IMR-90 (cell line): ENCODE measurements around the gene FES. TPM values are rescaled to one million over a fixed set of nuclear protein-coding genes. Genes with fewer than 3 reads are reported as not detected.

Source experiments
- ATAC-seq: fragments of 200-7000 bp; cut with Tn5 transposase; 2 replicates; pipeline ENCODE4 v1.9.1; 2020; ENCODE audit warnings: low read depth, mild to moderate bottlenecking, moderate library complexity
- BruUV-seq: library from RNA; stranded (reverse); fragments of 400-500 nt; replicated peaks from 2 replicates; lab custom pipeline; 2021; lab: Mats Ljungman, UMichigan
- CTCF ChIA-PET: fragments of 300-600 bp; formaldehyde crosslinking; extraction: SDS; loops from one replicate; lab custom pipeline; 2021; ENCODE audit warnings: antibody characterized with exemption; lab: Yijun Ruan, JAX
- POLR2A ChIA-PET: fragments of 300-600 bp; sonication (Branson Sonifier 250); formaldehyde crosslinking; loops from one replicate; lab custom pipeline; 2022; ENCODE audit warnings: antibody characterized with exemption; ENCODE audit not compliant: unreplicated experiment; lab: Charles Lee
- DNase-seq: peaks from one replicate; pipeline ENCODE4 v3.0.0; 2013
- H2AFZ ChIP-seq: replicated peaks from 2 replicates; pipeline ENCODE3; 2013; ENCODE audit warnings: low read length, mild to moderate bottlenecking; ENCODE audit not compliant: poor library complexity
- H2AK5ac ChIP-seq: 2 replicates; pipeline ENCODE4 v1.6.1; 2013; ENCODE audit warnings: low read depth, low read length, inconsistent platforms
- H2AK9ac ChIP-seq: replicated peaks from 2 replicates; pipeline ENCODE3; 2013; ENCODE audit warnings: mild to moderate bottlenecking, low read depth, low read length, moderate library complexity; ENCODE audit not compliant: poor library complexity
- H2BK120ac ChIP-seq: 2 replicates; pipeline ENCODE4 v1.6.1; 2013; ENCODE audit warnings: low read depth, low read length, inconsistent platforms
- H2BK15ac ChIP-seq: 3 replicates; pipeline ENCODE4 v1.6.1; 2013; ENCODE audit warnings: low read depth, low read length, inconsistent platforms
- H2BK20ac ChIP-seq: 2 replicates; pipeline ENCODE4 v1.6.1; 2013; ENCODE audit warnings: low read depth, mild to moderate bottlenecking, inconsistent platforms, low read length, moderate library complexity
- H2BK5ac ChIP-seq: 2 replicates; pipeline ENCODE4 v1.6.1; 2013; ENCODE audit warnings: mild to moderate bottlenecking, low read depth, low read length, inconsistent platforms; ENCODE audit not compliant: poor library complexity, severe bottlenecking
- H3K14ac ChIP-seq: replicated peaks from 2 replicates; pipeline ENCODE4 v1.6.1; 2013; ENCODE audit warnings: low read depth, low read length, inconsistent platforms
- H3K18ac ChIP-seq: 2 replicates; pipeline ENCODE4 v1.6.1; 2013; ENCODE audit warnings: low read depth, low read length, control low read depth
- H3K23ac ChIP-seq: 2 replicates; pipeline ENCODE4 v1.6.1; 2013; ENCODE audit warnings: low read depth, low read length, inconsistent platforms
- H3K27ac ChIP-seq: 2 replicates; pipeline ENCODE4 v1.5.1; 2013; ENCODE audit warnings: mild to moderate bottlenecking, control low read depth, low read length; ENCODE audit not compliant: insufficient read depth
- H3K27me3 ChIP-seq: 2 replicates; pipeline ENCODE4 v1.6.1; 2013; ENCODE audit warnings: low read length; ENCODE audit not compliant: control insufficient read depth, insufficient read depth
- H3K36me3 ChIP-seq: 2 replicates; pipeline ENCODE4 v1.6.1; 2013; ENCODE audit warnings: low read length, mixed read lengths; ENCODE audit not compliant: control insufficient read depth, insufficient read depth
- H3K4ac ChIP-seq: 2 replicates; pipeline ENCODE4 v1.6.1; 2013; ENCODE audit warnings: low read depth, low read length, inconsistent platforms
- H3K4me1 ChIP-seq: 2 replicates; pipeline ENCODE4 v1.6.1; 2013; ENCODE audit warnings: low read length, mixed read lengths; ENCODE audit not compliant: control insufficient read depth, insufficient read depth
- H3K4me2 ChIP-seq: 2 replicates; pipeline ENCODE4 v1.6.1; 2013; ENCODE audit warnings: low read depth, mild to moderate bottlenecking, control low read depth, low read length, moderate library complexity
- H3K4me3 ChIP-seq: 2 replicates; pipeline ENCODE4 v1.5.1; 2013; ENCODE audit warnings: low read depth, mild to moderate bottlenecking, control low read depth, low read length, moderate library complexity; ENCODE audit not compliant: insufficient read depth
- H3K56ac ChIP-seq: 2 replicates; pipeline ENCODE4 v1.6.1; 2013; ENCODE audit warnings: low read length, inconsistent platforms; ENCODE audit not compliant: insufficient read depth; ENCODE audit errors: extremely low read depth
- H3K79me1 ChIP-seq, 2 experiments: 2 replicates each; pipeline ENCODE4 v1.6.1; 2013; ENCODE audit warnings: low read length in 2 of 2, inconsistent platforms in 1 of 2, low read depth in 1 of 2
- H3K9ac ChIP-seq: 2 replicates; pipeline ENCODE4 v1.6.1; 2013; ENCODE audit warnings: low read depth, low read length, control low read depth
- H3K9me1 ChIP-seq: 2 replicates; pipeline ENCODE4 v1.6.1; 2013; ENCODE audit warnings: low read length, inconsistent platforms; ENCODE audit not compliant: insufficient read depth
- H3K9me3 ChIP-seq: 2 replicates; pipeline ENCODE4 v1.6.1; 2013; ENCODE audit warnings: low read length; ENCODE audit not compliant: control insufficient read depth, insufficient read depth
- H4K20me1 ChIP-seq: 2 replicates; pipeline ENCODE4 v1.6.1; 2013; ENCODE audit warnings: low read length, inconsistent platforms; ENCODE audit not compliant: insufficient read depth
- H4K5ac ChIP-seq: 2 replicates; pipeline ENCODE4 v1.6.1; 2013; ENCODE audit warnings: mild to moderate bottlenecking, low read depth, low read length, control low read depth
- H4K8ac ChIP-seq, 2 experiments: 2 replicates each; pipeline ENCODE4 v1.6.1; 2013; ENCODE audit warnings: low read depth in 2 of 2, low read length in 2 of 2, control low read depth in 1 of 2, inconsistent platforms in 1 of 2
- H4K91ac ChIP-seq: 2 replicates; pipeline ENCODE4 v1.6.1; 2013; ENCODE audit warnings: low read depth, low read length, inconsistent platforms; ENCODE audit not compliant: insufficient read depth
- CHD1 ChIP-seq: IDR thresholded peaks from 2 replicates; pipeline ENCODE4 v1.6.1; 2012; ENCODE audit warnings: low read depth, low read length, improper control_type of control experiment
- CTCF ChIP-seq: conservative IDR thresholded peaks from 2 replicates; pipeline ENCODE4 v1.5.1; 2012; ENCODE audit warnings: mild to moderate bottlenecking, low read depth, low read length, improper control_type of control experiment
- ELK1 ChIP-seq: fragments of 150-350 bp; IDR thresholded peaks from 2 replicates; pipeline ENCODE4 v1.6.1; 2016; ENCODE audit warnings: low read depth, mild to moderate bottlenecking, low read length, moderate library complexity, borderline replicate concordance
- MAZ ChIP-seq: IDR thresholded peaks from 2 replicates; pipeline ENCODE4 v1.6.1; 2012; ENCODE audit warnings: low read depth, mild to moderate bottlenecking, low read length, improper control_type of control experiment, moderate library complexity, borderline replicate concordance
- MXI1 ChIP-seq: IDR thresholded peaks from 2 replicates; pipeline ENCODE4 v1.6.1; 2012; ENCODE audit warnings: low read depth, mild to moderate bottlenecking, low read length, moderate library complexity, borderline replicate concordance
- NFE2L2 ChIP-seq: fragments of 150-350 bp; IDR thresholded peaks from 2 replicates; pipeline ENCODE4 v1.6.1; 2016; ENCODE audit warnings: low read depth, mild to moderate bottlenecking, low read length
- POLR2A ChIP-seq: IDR thresholded peaks from 2 replicates; pipeline ENCODE4 v1.6.1; 2012; ENCODE audit warnings: mild to moderate bottlenecking, low read depth, low read length
- RFX5 ChIP-seq: IDR thresholded peaks from 2 replicates; pipeline ENCODE4 v1.8.0; 2012; ENCODE audit warnings: low read depth, mild to moderate bottlenecking, low read length, moderate library complexity
- SMC3 ChIP-seq: fragments of 150-350 bp; IDR thresholded peaks from 2 replicates; pipeline ENCODE4 v1.6.1; 2016; ENCODE audit warnings: low read depth, mild to moderate bottlenecking, antibody characterized with exemption, low read length, moderate library complexity
- WGBS, 2 experiments: methylation state at CpG; one replicate each; pipeline versions ENCODE4 v1.1.5 to v1.1.7; 2013; ENCODE audit warnings: missing lambda C conversion rate in 2 of 2; ENCODE audit not compliant: insufficient read length in 1 of 2; ENCODE audit errors: extremely low coverage in 2 of 2; 5-methylcytosine and 5-hydroxymethylcytosine counted together
- dilution Hi-C: fragments of 300-500 bp; cut with HindIII; formaldehyde crosslinking; loops from one replicate; pipeline ENCODE4 v1.14.3; 2018; ENCODE audit warnings: low sequenced_read_pairs; ENCODE audit not compliant: unreplicated experiment
- in situ Hi-C: fragments of 300-500 bp; cut with MboI; formaldehyde crosslinking; loops from 3 replicates; pipeline ENCODE4 v1.14.3; 2019; ENCODE audit warnings: low sequenced_read_pairs, inconsistent platforms, mixed read lengths
- intact Hi-C: fragments of 100-400 bp; cut with micrococcal nuclease; formaldehyde crosslinking; loops from 2 replicates; pipeline ENCODE4 v1.10.0; 2022
- polyA plus RNA-seq, 3 experiments: library from polyadenylated mRNA; depleted of rRNA; stranded (reverse); fragments of >200 nt; gene quantifications; 2 replicates each; pipeline ENCODE4 v1.2.3, GENCODE V29; 2012; ENCODE audit warnings: low replicate concordance in 1 of 3
- total RNA-seq: library from RNA; depleted of rRNA; stranded (reverse); fragments of >200 nt; gene quantifications from 2 replicates; pipeline ENCODE4 v1.2.3, GENCODE V29; 2012

FES gene
- total and polyA plus RNA-seq, 2 of the 4 experiments (the other 2 are of a cell fraction) = 10.5 to 11.7 TPM

- H2BK15ac ChIP-seq = no peak overlapping the region
- ChIA-PET POLR2A (no interaction called here), CTCF (no interaction called here)
- TF ChIP-seq MAZ (no peak), CHD1 (no peak), NFE2L2 (no peak), RFX5 (no peak), POLR2A (no peak), MXI1 (no peak), SMC3 (no peak), CTCF (no peak), ELK1 (no peak)
- H2AK5ac ChIP-seq = no peak overlapping the region
- H3K4ac ChIP-seq = no peak overlapping the region
- no peak overlapping the region for H3K56ac ChIP-seq
- BruUV-seq = no TSS peak
- H2AFZ ChIP-seq = peak overlapping the region; percentile 23
- H3K18ac ChIP-seq = no peak overlapping the region
- H2BK5ac ChIP-seq = no peak overlapping the region
- peaks cover 20% of the 10 kb centered on the region for H3K36me3 ChIP-seq
- H4K8ac ChIP-seq = no peak overlapping the region
- intact Hi-C loops (loop anchor here (5.0 kb wide), 3 partner anchors 173 to 398 kb away; partner anchors contain the start of gene BLM), in situ Hi-C loops (loop anchor here (5.0 to 25.0 kb wide), 3 partner anchors 248 to 578 kb away; no protein-coding TSS in a partner anchor), dilution Hi-C loops (no loop called here)
- no peaks in the 10 kb centered on the region for H4K20me1 ChIP-seq
- H3K9me3 ChIP-seq = no peaks in the 10 kb centered on the region
- 85% methylated on average over 16 of the region's 31 CpGs; no CpG with 5 or more reads in 1 of the 2 experiments for WGBS, 2 experiments
- H2AK9ac ChIP-seq = no peak overlapping the region
- peaks cover 6% of the 10 kb centered on the region; the same call in 1 of the 2 replicates for H3K4me1 ChIP-seq
- H4K5ac ChIP-seq = no peak overlapping the region
- no peak overlapping the region for H3K4me2 ChIP-seq
- H2BK20ac ChIP-seq = no peak overlapping the region
- ATAC-seq (no peak), DNase-seq (no peak)
- peaks cover 0 to 8% of the 10 kb centered on the region in 2 experiments; a peak in 2 of 4 replicates for H3K79me1 ChIP-seq
- H3K27ac ChIP-seq = no peak overlapping the region
- no peak overlapping the region for H4K91ac ChIP-seq
- H3K14ac ChIP-seq = no peak overlapping the region
- H3K9me1 ChIP-seq = no peaks in the 10 kb centered on the region
- no peak overlapping the region for H2BK120ac ChIP-seq
- no peak overlapping the region for H3K4me3 ChIP-seq
- no peak overlapping the region for H3K23ac ChIP-seq
- no peak overlapping the region for H3K9ac ChIP-seq
- H3K27me3 ChIP-seq = no peaks in the 10 kb centered on the region
Measured at GRCh38 chr15:90889736-90890456, 5.6 kb downstream of the FES start.
